ENCODE measurements around the gene NFX1.

DNA sequence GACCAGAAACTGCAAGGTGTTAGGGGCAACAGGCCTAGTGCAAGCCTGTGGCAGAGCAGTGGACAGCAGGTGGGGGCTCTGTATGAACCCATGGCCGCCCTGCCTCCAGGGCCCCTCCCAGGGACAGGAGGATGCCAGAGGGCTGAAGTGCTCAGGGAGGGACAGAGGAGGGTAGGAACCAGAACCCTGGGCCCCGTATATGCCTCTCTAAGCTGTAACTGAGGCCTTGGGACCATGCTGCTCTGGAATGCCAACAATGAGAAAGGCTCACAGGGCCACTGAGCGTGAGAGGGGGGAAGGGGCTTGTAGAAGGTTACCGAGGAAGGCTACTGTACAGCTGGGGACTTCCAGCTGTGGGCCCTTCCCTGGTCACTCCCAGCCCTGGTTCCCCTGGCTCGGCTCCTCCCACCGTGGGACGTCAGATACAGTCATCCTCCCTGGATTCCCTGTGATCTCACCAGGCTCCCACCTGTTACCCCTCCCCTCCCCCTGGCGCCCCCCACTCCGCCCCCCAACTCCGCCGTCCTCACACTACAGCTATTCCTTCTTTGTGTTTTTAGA, 91.0 kb downstream of the NFX1 start:
- no peak for TF ChIP-seq EZH2 (IDR thresholded peaks at IDR 0.05; ENCODE audit: borderline replicate concordance, low read depth, low read length)
- no peak for TF ChIP-seq SAFB2 (IDR thresholded peaks at IDR 0.05; ENCODE audit: borderline replicate concordance, low read depth, low read length, severe bottlenecking)
- TF ChIP-seq, protein P1, sequence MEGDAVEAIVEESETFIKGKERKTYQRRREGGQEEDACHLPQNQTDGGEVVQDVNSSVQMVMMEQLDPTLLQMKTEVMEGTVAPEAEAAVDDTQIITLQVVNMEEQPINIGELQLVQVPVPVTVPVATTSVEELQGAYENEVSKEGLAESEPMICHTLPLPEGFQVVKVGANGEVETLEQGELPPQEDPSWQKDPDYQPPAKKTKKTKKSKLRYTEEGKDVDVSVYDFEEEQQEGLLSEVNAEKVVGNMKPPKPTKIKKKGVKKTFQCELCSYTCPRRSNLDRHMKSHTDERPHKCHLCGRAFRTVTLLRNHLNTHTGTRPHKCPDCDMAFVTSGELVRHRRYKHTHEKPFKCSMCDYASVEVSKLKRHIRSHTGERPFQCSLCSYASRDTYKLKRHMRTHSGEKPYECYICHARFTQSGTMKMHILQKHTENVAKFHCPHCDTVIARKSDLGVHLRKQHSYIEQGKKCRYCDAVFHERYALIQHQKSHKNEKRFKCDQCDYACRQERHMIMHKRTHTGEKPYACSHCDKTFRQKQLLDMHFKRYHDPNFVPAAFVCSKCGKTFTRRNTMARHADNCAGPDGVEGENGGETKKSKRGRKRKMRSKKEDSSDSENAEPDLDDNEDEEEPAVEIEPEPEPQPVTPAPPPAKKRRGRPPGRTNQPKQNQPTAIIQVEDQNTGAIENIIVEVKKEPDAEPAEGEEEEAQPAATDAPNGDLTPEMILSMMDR (IDR thresholded peaks at IDR 0.05 in 2 of 3, conservative IDR thresholded peaks at IDR 0.05 in 1 of 3; ENCODE audit: insufficient read depth in 2 of 3, low read depth in 1 of 3, low read length in 3 of 3) = no peak
- no peak for TF ChIP-seq MTA1 (IDR thresholded peaks at IDR 0.05; ENCODE audit: borderline replicate concordance)
- TF ChIP-seq ZBTB8A (IDR thresholded peaks at IDR 0.05; ENCODE audit: partially characterized antibody) = no peak
- TF ChIP-seq EP300 (IDR thresholded peaks at IDR 0.05; ENCODE audit: low read length) = no peak
- no peak for TF ChIP-seq BRF2 (IDR thresholded peaks at IDR 0.05; ENCODE audit: borderline replicate concordance, insufficient read depth, insufficient read length)
- no peak for TF ChIP-seq RNF2 (IDR thresholded peaks at IDR 0.05)
- no peak for TF ChIP-seq JUNB (CRISPR knock-in tag; conservative IDR thresholded peaks at IDR 0.05)

Measured in K562 (cell line).